GM18873 (cell line): ENCODE data around the gene COLEC11.
"Not testable (repeated sequence)": the region's sequence is repeated elsewhere in the genome, so short reads cannot be mapped to it uniquely, and the experiment has no call there.

Source experiments
- ATAC-seq: cut with Tn5 transposase; IDR thresholded peaks from one replicate; pipeline ENCODE4 v1.9.1; 2021; ENCODE audit warnings: mild to moderate bottlenecking, moderate library complexity, moderate number of reproducible peaks; ENCODE audit not compliant: unreplicated experiment, low FRiP score

COLEC11 gene

GRCh38 chr2:3635975-3636327 lies 41.0 kb downstream of the COLEC11 start:
- not testable (repeated sequence) for ATAC-seq

GRCh38 chr2:3636586-3637310 lies 41.8 kb downstream of the COLEC11 start:
- ATAC-seq: no peak

- ATAC-seq: no peak
Observed at GRCh38 chr2:3637311-3637675, 42.4 kb downstream of the COLEC11 start.

- no peak for ATAC-seq
Observed at GRCh38 chr2:3637692-3638455, 43.0 kb downstream of the COLEC11 start.

GRCh38 chr2:3638456-3638810 lies 43.5 kb downstream of the COLEC11 start:
- ATAC-seq: no peak

- no peak for ATAC-seq
Observed at GRCh38 chr2:3639015-3639630, 44.2 kb downstream of the COLEC11 start.

GRCh38 chr2:3639653-3640052 lies 44.7 kb downstream of the COLEC11 start:
- ATAC-seq: no peak

- no peak for ATAC-seq
Observed at GRCh38 chr2:3641181-3641580, 46.3 kb downstream of the COLEC11 start.

- no peak for ATAC-seq
Observed at GRCh38 chr2:3641841-3642421, 47.0 kb downstream of the COLEC11 start.

- no peak for ATAC-seq
Observed at GRCh38 chr2:3642521-3643215, 47.8 kb downstream of the COLEC11 start.

GRCh38 chr2:3643371-3644245 lies 48.7 kb downstream of the COLEC11 start:
- no peak for ATAC-seq

GRCh38 chr2:3644246-3644525 lies 49.3 kb downstream of the COLEC11 start:
- ATAC-seq: no peak

- no peak for ATAC-seq
Observed at GRCh38 chr2:3644891-3645605, 50.1 kb downstream of the COLEC11 start.

- ATAC-seq: no peak
Observed at GRCh38 chr2:3645745-3646389, 51.0 kb downstream of the COLEC11 start.

- no peak for ATAC-seq
Observed at GRCh38 chr2:3646446-3646845, 51.5 kb downstream of the COLEC11 start.

GRCh38 chr2:3647246-3647645 lies 52.3 kb downstream of the COLEC11 start:
- ATAC-seq: no peak

- ATAC-seq: no peak
Observed at GRCh38 chr2:3647831-3648651, 53.1 kb downstream of the COLEC11 start.

- ATAC-seq: no peak
Observed at GRCh38 chr2:3648652-3649177, 53.8 kb downstream of the COLEC11 start.
